HepG2 (cell line): ENCODE data around the gene CHPF. TPM values are rescaled to one million over a fixed set of nuclear protein-coding genes. Genes with fewer than 3 reads are reported as not detected.

ENCODE experiments used
- ATAC-seq: fragments of 200-7000 bp; cut with Tn5 transposase; 3 replicates; pipeline ENCODE4 v1.9.1; 2020; ENCODE audit warnings: mild to moderate bottlenecking, moderate library complexity
- BruUV-seq: library from RNA; stranded (reverse); fragments of 400-500 nt; replicated peaks from 2 replicates; lab custom pipeline; 2021; lab: Mats Ljungman, UMichigan
- CTCF ChIA-PET: fragments of 300-600 bp; formaldehyde crosslinking; extraction: SDS; loops from one replicate; lab custom pipeline; 2021; ENCODE audit warnings: low total read pairs, inconsistent platforms, low intra/inter-chr PET ratio; lab: Yijun Ruan, JAX
- POLR2A ChIA-PET: fragments of 350-600 bp; sonication (Branson Sonifier 250); formaldehyde crosslinking; loops from one replicate; lab custom pipeline; 2020; ENCODE audit warnings: antibody characterized with exemption, inconsistent platforms; lab: Yijun Ruan, JAX
- DNase-seq: peaks from one replicate; pipeline ENCODE4 v3.0.0-alpha.2; 2015; ENCODE audit warnings: low spot score
- FAIRE-seq: peaks from 3 replicates; lab custom pipeline; 2011; peaks lifted over from hg19 to GRCh38; lab: Jason Lieb, UNC
- H2AFZ ChIP-seq: one replicate; pipeline ENCODE4 v1.6.1; 2011; ENCODE audit warnings: low read length, inconsistent platforms
- H3K27ac ChIP-seq: fragments of 300-600 bp; 3 replicates; pipeline ENCODE4 v1.8.0; 2011; ENCODE audit warnings: mixed run types, mild to moderate bottlenecking, mixed read lengths, low read length, inconsistent platforms; ENCODE audit not compliant: insufficient read depth; ENCODE audit errors: extremely low read length
- H3K27me3 ChIP-seq, 2 experiments: fragments of 200-600 bp in 1 of 2; 2 replicates in 1 of 2; 3 replicates in 1 of 2; pipeline versions ENCODE4 v1.6.0 to v1.8.0; 2011; ENCODE audit warnings: low read length in 2 of 2, mild to moderate bottlenecking in 2 of 2, moderate library complexity in 2 of 2, inconsistent platforms in 1 of 2; ENCODE audit not compliant: insufficient read depth in 2 of 2, control insufficient read depth in 1 of 2
- H3K36me3 ChIP-seq, 2 experiments: fragments of 200-600 bp in 1 of 2; replicated peaks in 1 of 2; 2 replicates in 1 of 2; 3 replicates in 1 of 2; pipeline versions ENCODE4 v1.5.1 to v1.8.0; 2011; ENCODE audit warnings: low read length in 2 of 2, inconsistent platforms in 1 of 2; ENCODE audit not compliant: insufficient read depth in 2 of 2, control insufficient read depth in 1 of 2
- H3K4me1 ChIP-seq: 2 replicates; pipeline ENCODE4 v1.5.1; 2012; ENCODE audit warnings: low read length, inconsistent platforms; ENCODE audit not compliant: insufficient read depth
- H3K4me2 ChIP-seq: 2 replicates; pipeline ENCODE4 v1.6.0; 2011; ENCODE audit warnings: low read depth, low read length, inconsistent platforms
- H3K4me3 ChIP-seq, 3 experiments: fragments of 200-600 bp in 1 of 3; sonication (generic), shearing (Covaris generic) in 1 of 3; replicated peaks in 1 of 3; 2 replicates each; pipeline ENCODE4 v1.5.1; 2011 to 2016; ENCODE audit warnings: low read length in 3 of 3, inconsistent platforms in 2 of 3, low read depth in 2 of 3, mild to moderate bottlenecking in 2 of 3, control low read depth in 1 of 3, mixed read lengths in 1 of 3; ENCODE audit not compliant: insufficient read depth in 1 of 3
- H3K79me2 ChIP-seq: one replicate; pipeline ENCODE4 v1.6.1; 2011; ENCODE audit warnings: low read length, inconsistent platforms; ENCODE audit not compliant: insufficient read depth
- H3K9ac ChIP-seq: 2 replicates; pipeline ENCODE4 v1.6.0; 2011; ENCODE audit warnings: mild to moderate bottlenecking, low read depth, low read length, inconsistent platforms; ENCODE audit not compliant: insufficient read depth
- H3K9me3 ChIP-seq: 2 replicates; pipeline ENCODE4 v1.5.1; 2012; ENCODE audit warnings: mild to moderate bottlenecking, low read length
- H4K20me1 ChIP-seq: 2 replicates; pipeline ENCODE4 v1.6.0; 2011; ENCODE audit warnings: inconsistent platforms, mild to moderate bottlenecking, low read length, moderate library complexity; ENCODE audit not compliant: insufficient read depth
- ATF7 ChIP-seq, 2 experiments: fragments of 450-650 bp in 1 of 2; sonication (generic) in 1 of 2; formaldehyde crosslinking in 1 of 2; IDR thresholded peaks; 2 replicates each; pipeline versions ENCODE4 v1.4.0 to v1.6.1; 2016 to 2020; ENCODE audit warnings: antibody characterized with exemption in 1 of 2, mild to moderate bottlenecking in 1 of 2, missing genetic modification reagents in 1 of 2
- MAFF ChIP-seq: IDR thresholded peaks from 2 replicates; pipeline ENCODE4 v1.6.1; 2011; ENCODE audit warnings: low read depth, low read length, improper control_type of control experiment
- MAFK ChIP-seq, 2 experiments: IDR thresholded peaks in 1 of 2; conservative IDR thresholded peaks in 1 of 2; 2 replicates each; pipeline ENCODE4 v1.6.1; 2011; ENCODE audit warnings: improper control_type of control experiment in 2 of 2, low read length in 2 of 2
- ZNF512B ChIP-seq: sonication (generic); formaldehyde crosslinking; IDR thresholded peaks from 2 replicates; pipeline ENCODE4 v1.5.1; 2020; ENCODE audit warnings: missing genetic modification reagents, mild to moderate bottlenecking, borderline replicate concordance
- WGBS: methylation state at CpG from one replicate; pipeline ENCODE4 v1.1.6; 2017; ENCODE audit warnings: low lambda C conversion rate; 5-methylcytosine and 5-hydroxymethylcytosine counted together
- in situ Hi-C: cut with HindIII; loops from 2 replicates; pipeline ENCODE4 v1.10.0; 2017; ENCODE audit warnings: low pct_unique_long_range_greater_than_20kb; ENCODE audit not compliant: extremely low pct_ligation_motif_present
- intact Hi-C: fragments of 100-400 bp; cut with micrococcal nuclease; formaldehyde crosslinking; loops from one replicate; pipeline ENCODE4 v1.10.0; 2022; ENCODE audit not compliant: unreplicated experiment
- polyA plus RNA-seq, 8 experiments: library from polyadenylated mRNA; depleted of rRNA in 3 of 8; stranded (reverse) in 7 of 8; unstranded in 1 of 8; fragments of >200 nt; fragmentation: Illumina TruSeq in 4 of 8; extraction: Trizol in 4 of 8; gene quantifications; 2 replicates each; pipeline versions ENCODE4 v1.2.1 to v1.2.3, GENCODE V29; 2011 to 2016; ENCODE audit warnings: low read depth in 4 of 8, missing spikeins in 1 of 8, mixed read lengths in 1 of 8; ENCODE audit not compliant: insufficient read depth in 1 of 8
- total RNA-seq, 5 experiments: library from RNA; depleted of rRNA; stranded (reverse); fragments of >200 nt; fragmentation: Illumina TruSeq; extraction: Trizol; gene quantifications; 2 replicates each; pipeline ENCODE4 v1.2.3, GENCODE V29; 2016; ENCODE audit warnings: low read depth in 1 of 5
- TF ChIP-seq, protein P1 (sequence below): sonication (generic); formaldehyde crosslinking; IDR thresholded peaks from 2 replicates; pipeline ENCODE4 v1.5.1; 2020; ENCODE audit warnings: mild to moderate bottlenecking, moderate library complexity, missing genetic modification reagents

Gene CHPF
- total and polyA plus RNA-seq, 2 of the 13 experiments (the other 11 are each of a cell fraction or from before 2014, with no cell fraction given), result 79.6 to 111 TPM

GRCh38 chr2:219569635-219570034 is 26.0 kb upstream of the CHPF start:
- TF ChIP-seq ZNF512B (CRISPR knock-in tag) (no peak), ATF7 (IDR thresholded peaks at IDR 0.05) (no peak), ATF7 (CRISPR knock-in tag; IDR thresholded peaks at IDR 0.05) (no peak), MAFF (peak; percentile 74), MAFK (conservative IDR thresholded peaks at IDR 0.05 in 1 of 2, IDR thresholded peaks at IDR 0.05 in 1 of 2; ENCODE audit: low read length in 2 of 2) (peak; percentile 83 to 84)
- TF ChIP-seq, protein P1, sequence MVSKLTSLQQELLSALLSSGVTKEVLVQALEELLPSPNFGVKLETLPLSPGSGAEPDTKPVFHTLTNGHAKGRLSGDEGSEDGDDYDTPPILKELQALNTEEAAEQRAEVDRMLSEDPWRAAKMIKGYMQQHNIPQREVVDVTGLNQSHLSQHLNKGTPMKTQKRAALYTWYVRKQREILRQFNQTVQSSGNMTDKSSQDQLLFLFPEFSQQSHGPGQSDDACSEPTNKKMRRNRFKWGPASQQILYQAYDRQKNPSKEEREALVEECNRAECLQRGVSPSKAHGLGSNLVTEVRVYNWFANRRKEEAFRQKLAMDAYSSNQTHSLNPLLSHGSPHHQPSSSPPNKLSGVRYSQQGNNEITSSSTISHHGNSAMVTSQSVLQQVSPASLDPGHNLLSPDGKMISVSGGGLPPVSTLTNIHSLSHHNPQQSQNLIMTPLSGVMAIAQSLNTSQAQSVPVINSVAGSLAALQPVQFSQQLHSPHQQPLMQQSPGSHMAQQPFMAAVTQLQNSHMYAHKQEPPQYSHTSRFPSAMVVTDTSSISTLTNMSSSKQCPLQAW (CRISPR knock-in tag), result 0 out of 2 replicates have a peak, but pooled peaks have one; percentile 17
- TF ChIP-seq, all 625 proteins: peak for 3
- Histone ChIP-seq H3K27me3 (no peaks in the 10 kb centered on the region), H2AFZ (no peak overlapping the region), H3K4me3 (peak overlapping the region; percentile 90 to 95 (median 94); a peak in 5 of 6 replicates), H3K9ac (peak overlapping the region; percentile 88; the same call in 1 of the 2 replicates), H3K79me2 (peaks cover 21% of the 10 kb centered on the region), H3K9me3 (no peaks in the 10 kb centered on the region), H4K20me1 (no peaks in the 10 kb centered on the region), H3K4me2 (peak overlapping the region; percentile 88), H3K36me3 (peaks cover 8 to 31% of the 10 kb centered on the region in 2 experiments), H3K4me1 (peaks cover 62% of the 10 kb centered on the region), H3K27ac (no peak overlapping the region)
- no TSS peak for BruUV-seq
- intact Hi-C loops, result no loop called here
- POLR2A ChIA-PET, result interaction anchor here (1.5 to 3.2 kb wide), 2 partner anchors 17 to 28 kb away, joined by 3 to 150 read pairs; partner anchors contain the start of gene STK11IP
- WGBS, result 88% methylated on average over 6 of the region's 6 CpGs
- no peak for FAIRE-seq
- no peak for DNase-seq
- CTCF ChIA-PET, result interaction anchor here (2.9 kb wide), 1 partner anchor 73 kb away, joined by 13 read pairs; no protein-coding TSS in a partner anchor
- in situ Hi-C loops, result no loop called here
- ATAC-seq, result no peak
